NB4 (cell line): ENCODE data around the gene SPRR2F.

Source experiments
- DNase-seq: peaks from one replicate; pipeline ENCODE4 v3.0.0; 2010; ENCODE audit warnings: low read depth
- H3K4me3 ChIP-seq: one replicate; pipeline ENCODE4 v1.5.1; 2011; ENCODE audit warnings: mild to moderate bottlenecking, low read depth, low read length, moderate library complexity
- CTCF ChIP-seq: IDR thresholded peaks from one replicate; pipeline ENCODE4 v1.5.1; 2012; ENCODE audit warnings: low read depth, low read length
- MAX ChIP-seq: IDR thresholded peaks from 2 replicates; pipeline ENCODE4 v1.6.1; 2011; ENCODE audit warnings: low read depth, low read length
- MYC ChIP-seq: IDR thresholded peaks from 2 replicates; pipeline ENCODE4 v1.6.1; 2011; ENCODE audit warnings: low read depth, low read length
- POLR2A ChIP-seq: IDR thresholded peaks from 2 replicates; pipeline ENCODE4 v1.6.1; 2011; ENCODE audit warnings: mild to moderate bottlenecking; ENCODE audit not compliant: insufficient read length; ENCODE audit errors: extremely low read depth

SPRR2F gene

GRCh38 chr1:153113416-153113815, at the start of gene SPRR2F:
Gene SPRR2F (minus strand): TSS chr1:153113516. CDS start chr1:153112733, 783 bp downstream.
- TF ChIP-seq POLR2A (no peak), MYC (no peak), MAX (no peak), CTCF (no peak)
- no peak for DNase-seq
- H3K4me3 ChIP-seq: no peak within 1 kb of the TSS

GRCh38 chr1:153155541-153155940, 42.2 kb upstream of the SPRR2F start:
- H3K4me3 ChIP-seq: no peak overlapping the region
- no peak for TF ChIP-seq POLR2A
- TF ChIP-seq MYC: no peak
- no peak for TF ChIP-seq CTCF
- TF ChIP-seq MAX: no peak

GRCh38 chr1:153152481-153152880, 39.2 kb upstream of the SPRR2F start:
- no peak for DNase-seq
- H3K4me3 ChIP-seq: no peak overlapping the region
- TF ChIP-seq MAX (no peak), MYC (no peak), CTCF (no peak)

More at GRCh38 chr1:153155541-153155940, 42.2 kb upstream of the SPRR2F start:
- DNase-seq: no peak

DNA sequence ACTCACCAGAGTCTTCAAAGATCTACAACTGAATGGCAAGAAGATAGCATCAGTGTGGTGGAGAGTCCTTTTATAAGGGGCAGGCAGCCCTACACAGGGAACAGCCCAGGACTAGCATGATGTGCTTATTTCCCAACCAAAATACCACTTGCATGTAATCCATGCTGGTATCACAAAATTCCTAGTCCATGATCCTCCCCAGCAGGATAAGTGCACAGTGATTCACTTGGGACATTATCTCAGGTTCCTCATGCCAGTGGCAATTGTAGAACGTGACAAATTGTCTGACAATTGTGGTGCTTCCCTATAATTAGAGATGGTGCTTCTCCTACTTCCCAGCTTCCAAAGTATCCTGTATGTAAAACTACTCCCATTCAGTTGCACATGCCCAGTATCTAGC, 37.5 kb upstream of the SPRR2F start, which contains the start of gene SPRR2G:
TSS of gene SPRR2G (minus strand) at position 45 of the 400 bp plus-strand sequence. CDS start 780 bp downstream, outside the sequence.
- no peak within 1 kb of the TSS for H3K4me3 ChIP-seq
- no peak for TF ChIP-seq MYC
- no peak for TF ChIP-seq CTCF
- no peak for TF ChIP-seq MAX
- no peak for TF ChIP-seq POLR2A
- DNase-seq: no peak

- TF ChIP-seq MAX (no peak), MYC (no peak), POLR2A (no peak), CTCF (no peak)
- no peak for DNase-seq
- H3K4me3 ChIP-seq: no peak overlapping the region
Measured at GRCh38 chr1:153141377-153141776, 28.1 kb upstream of the SPRR2F start.
